ENCODE results near the gene CTIF. TPM values are rescaled to one million over a fixed set of nuclear protein-coding genes. Genes with fewer than 3 reads are reported as not detected.

Gene CTIF
- total and polyA plus RNA-seq, 4 donors = 10.6 to 26.7 (median 12.3) TPM

DNA sequence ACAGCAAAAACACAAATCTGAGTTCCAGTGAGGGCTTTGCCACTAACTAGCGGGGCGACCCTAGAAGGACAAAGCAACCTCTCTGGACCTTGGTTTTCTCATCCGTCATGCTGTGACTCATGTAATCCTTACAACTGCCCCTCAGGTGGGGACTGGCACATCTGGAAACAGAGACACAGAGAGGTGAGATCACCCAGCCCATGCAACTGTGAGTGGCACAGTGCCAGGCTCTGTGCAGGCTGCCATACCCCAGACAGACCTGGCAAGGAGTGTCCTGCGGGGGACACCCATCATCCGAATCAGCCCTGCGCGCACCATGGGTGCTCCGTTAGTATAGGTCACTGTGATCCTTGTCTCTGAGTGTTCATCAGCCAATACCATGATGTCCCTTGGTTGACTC is 213.6 kb downstream of the CTIF start (continued):
- TF ChIP-seq HNF4A (conservative IDR thresholded peaks at IDR 0.05) (no peak), HNF4G (IDR thresholded peaks at IDR 0.05) (no peak), FOXA1 (IDR thresholded peaks at IDR 0.05) (no peak), EGR1 (IDR thresholded peaks at IDR 0.05; ENCODE audit: low read depth in 2 of 2) (no peak)
- TF ChIP-seq, protein P1, sequence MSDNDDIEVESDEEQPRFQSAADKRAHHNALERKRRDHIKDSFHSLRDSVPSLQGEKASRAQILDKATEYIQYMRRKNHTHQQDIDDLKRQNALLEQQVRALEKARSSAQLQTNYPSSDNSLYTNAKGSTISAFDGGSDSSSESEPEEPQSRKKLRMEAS (IDR thresholded peaks at IDR 0.05) = no peak

DNA sequence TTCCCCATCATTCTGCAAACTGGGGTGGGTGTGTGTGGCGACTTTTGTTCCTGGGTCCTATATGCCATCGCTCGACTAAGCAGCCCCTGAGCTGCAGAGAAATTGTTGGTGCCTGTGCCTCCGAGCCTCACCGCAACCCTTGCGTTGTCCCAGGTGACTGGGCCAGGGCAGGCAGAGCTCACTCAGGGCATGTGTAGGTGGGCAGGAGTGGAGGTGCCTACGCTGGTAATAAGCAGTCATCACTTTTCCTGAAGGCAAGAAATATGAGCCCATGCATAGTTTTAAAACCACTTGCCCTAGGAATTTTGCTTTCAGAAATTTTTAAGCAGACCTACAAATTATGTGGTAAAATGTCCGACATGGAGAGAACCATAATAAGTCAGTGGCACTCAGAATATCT is 214.1 kb downstream of the CTIF start:
- no peak for DNase-seq (ENCODE audit: low spot score)

DNA sequence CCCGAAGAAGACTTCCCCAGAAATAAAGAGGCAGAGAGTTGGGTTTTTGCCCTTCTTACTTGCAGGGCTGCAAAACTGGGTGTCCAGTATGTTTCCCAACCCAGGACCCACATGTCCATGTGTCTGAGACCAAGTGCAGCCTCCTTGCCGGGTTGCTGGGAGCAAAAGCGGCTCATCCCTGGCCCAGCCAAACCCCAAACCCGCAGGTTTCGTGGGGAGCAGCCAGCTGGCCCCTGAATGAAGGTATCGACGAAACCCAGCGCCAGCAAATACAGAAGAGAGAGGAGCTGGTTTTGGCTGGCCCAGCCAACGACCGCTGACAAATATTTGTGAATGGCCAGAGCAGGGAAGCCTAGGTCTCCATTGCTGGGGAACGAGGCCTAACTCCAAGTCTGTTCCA is 214.9 kb downstream of the CTIF start:
- TF ChIP-seq, protein P1 (IDR thresholded peaks at IDR 0.05) = no peak
- TF ChIP-seq TAF1 (conservative IDR thresholded peaks at IDR 0.05) (no peak), SP1 (IDR thresholded peaks at IDR 0.05) (no peak), EGR1 (IDR thresholded peaks at IDR 0.05; ENCODE audit: low read depth in 2 of 2) (no peak), JUND (IDR thresholded peaks at IDR 0.05) (no peak), NR2F2 (IDR thresholded peaks at IDR 0.05) (no peak), RAD21 (IDR thresholded peaks at IDR 0.05) (no peak), RXRA (IDR thresholded peaks at IDR 0.05) (no peak)
- TF ChIP-seq, protein P2, sequence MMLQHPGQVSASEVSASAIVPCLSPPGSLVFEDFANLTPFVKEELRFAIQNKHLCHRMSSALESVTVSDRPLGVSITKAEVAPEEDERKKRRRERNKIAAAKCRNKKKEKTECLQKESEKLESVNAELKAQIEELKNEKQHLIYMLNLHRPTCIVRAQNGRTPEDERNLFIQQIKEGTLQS (IDR thresholded peaks at IDR 0.05) = no peak
- TF ChIP-seq, protein P3, sequence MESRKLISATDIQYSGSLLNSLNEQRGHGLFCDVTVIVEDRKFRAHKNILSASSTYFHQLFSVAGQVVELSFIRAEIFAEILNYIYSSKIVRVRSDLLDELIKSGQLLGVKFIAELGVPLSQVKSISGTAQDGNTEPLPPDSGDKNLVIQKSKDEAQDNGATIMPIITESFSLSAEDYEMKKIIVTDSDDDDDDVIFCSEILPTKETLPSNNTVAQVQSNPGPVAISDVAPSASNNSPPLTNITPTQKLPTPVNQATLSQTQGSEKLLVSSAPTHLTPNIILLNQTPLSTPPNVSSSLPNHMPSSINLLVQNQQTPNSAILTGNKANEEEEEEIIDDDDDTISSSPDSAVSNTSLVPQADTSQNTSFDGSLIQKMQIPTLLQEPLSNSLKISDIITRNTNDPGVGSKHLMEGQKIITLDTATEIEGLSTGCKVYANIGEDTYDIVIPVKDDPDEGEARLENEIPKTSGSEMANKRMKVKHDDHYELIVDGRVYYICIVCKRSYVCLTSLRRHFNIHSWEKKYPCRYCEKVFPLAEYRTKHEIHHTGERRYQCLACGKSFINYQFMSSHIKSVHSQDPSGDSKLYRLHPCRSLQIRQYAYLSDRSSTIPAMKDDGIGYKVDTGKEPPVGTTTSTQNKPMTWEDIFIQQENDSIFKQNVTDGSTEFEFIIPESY (IDR thresholded peaks at IDR 0.05) = no peak
- TF ChIP-seq, protein P4, sequence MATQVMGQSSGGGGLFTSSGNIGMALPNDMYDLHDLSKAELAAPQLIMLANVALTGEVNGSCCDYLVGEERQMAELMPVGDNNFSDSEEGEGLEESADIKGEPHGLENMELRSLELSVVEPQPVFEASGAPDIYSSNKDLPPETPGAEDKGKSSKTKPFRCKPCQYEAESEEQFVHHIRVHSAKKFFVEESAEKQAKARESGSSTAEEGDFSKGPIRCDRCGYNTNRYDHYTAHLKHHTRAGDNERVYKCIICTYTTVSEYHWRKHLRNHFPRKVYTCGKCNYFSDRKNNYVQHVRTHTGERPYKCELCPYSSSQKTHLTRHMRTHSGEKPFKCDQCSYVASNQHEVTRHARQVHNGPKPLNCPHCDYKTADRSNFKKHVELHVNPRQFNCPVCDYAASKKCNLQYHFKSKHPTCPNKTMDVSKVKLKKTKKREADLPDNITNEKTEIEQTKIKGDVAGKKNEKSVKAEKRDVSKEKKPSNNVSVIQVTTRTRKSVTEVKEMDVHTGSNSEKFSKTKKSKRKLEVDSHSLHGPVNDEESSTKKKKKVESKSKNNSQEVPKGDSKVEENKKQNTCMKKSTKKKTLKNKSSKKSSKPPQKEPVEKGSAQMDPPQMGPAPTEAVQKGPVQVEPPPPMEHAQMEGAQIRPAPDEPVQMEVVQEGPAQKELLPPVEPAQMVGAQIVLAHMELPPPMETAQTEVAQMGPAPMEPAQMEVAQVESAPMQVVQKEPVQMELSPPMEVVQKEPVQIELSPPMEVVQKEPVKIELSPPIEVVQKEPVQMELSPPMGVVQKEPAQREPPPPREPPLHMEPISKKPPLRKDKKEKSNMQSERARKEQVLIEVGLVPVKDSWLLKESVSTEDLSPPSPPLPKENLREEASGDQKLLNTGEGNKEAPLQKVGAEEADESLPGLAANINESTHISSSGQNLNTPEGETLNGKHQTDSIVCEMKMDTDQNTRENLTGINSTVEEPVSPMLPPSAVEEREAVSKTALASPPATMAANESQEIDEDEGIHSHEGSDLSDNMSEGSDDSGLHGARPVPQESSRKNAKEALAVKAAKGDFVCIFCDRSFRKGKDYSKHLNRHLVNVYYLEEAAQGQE (IDR thresholded peaks at IDR 0.05) = no peak
- Histone ChIP-seq H3K36me3 (ENCODE audit: control insufficient read depth in 4 of 4, insufficient read depth in 3 of 4, low read depth in 1 of 4, low read length in 3 of 4) (peaks cover 0 to 6% (median 4%) of the 10 kb centered on the region in 4 donors), H3K27me3 (ENCODE audit: control insufficient read depth in 4 of 4, insufficient read depth in 4 of 4, low read length in 3 of 4) (no peaks in the 10 kb centered on the region), H3K9me3 (ENCODE audit: control insufficient read depth in 4 of 4, low read length in 3 of 4) (no peaks in the 10 kb centered on the region), H3K4me1 (ENCODE audit: control insufficient read depth in 4 of 4, insufficient read depth in 4 of 4, low read length in 3 of 4) (no peaks in the 10 kb centered on the region), H3K9ac (ENCODE audit: low read depth in 1 of 2, low read length in 2 of 2) (no peak overlapping the region), H3K4me3 (ENCODE audit: low read depth in 1 of 3, low read length in 3 of 3) (no peak overlapping the region), H3K27ac (ENCODE audit: low read depth in 1 of 2, low read length in 2 of 2) (no peak overlapping the region)
- no peak for DNase-seq (ENCODE audit: low spot score)
- 75% methylated on average over 11 of the region's 11 CpGs for WGBS

More for the DNA sequence above, 214.1 kb downstream of the CTIF start:
- Histone ChIP-seq H3K27me3 (ENCODE audit: control insufficient read depth in 4 of 4, insufficient read depth in 4 of 4, low read length in 3 of 4) (no peaks in the 10 kb centered on the region), H3K36me3 (ENCODE audit: control insufficient read depth in 4 of 4, insufficient read depth in 3 of 4, low read depth in 1 of 4, low read length in 3 of 4) (peaks cover 0 to 3% (median 2%) of the 10 kb centered on the region in 4 donors), H3K9me3 (ENCODE audit: control insufficient read depth in 4 of 4, low read length in 3 of 4) (no peaks in the 10 kb centered on the region), H3K4me3 (ENCODE audit: low read depth in 1 of 3, low read length in 3 of 3) (no peak overlapping the region), H3K4me1 (ENCODE audit: control insufficient read depth in 4 of 4, insufficient read depth in 4 of 4, low read length in 3 of 4) (no peaks in the 10 kb centered on the region), H3K9ac (ENCODE audit: low read depth in 1 of 2, low read length in 2 of 2) (no peak overlapping the region), H3K27ac (ENCODE audit: low read depth in 1 of 2, low read length in 2 of 2) (no peak overlapping the region)
- 97% methylated on average over 8 of the region's 8 CpGs for WGBS
- TF ChIP-seq FOXA2 (IDR thresholded peaks at IDR 0.05) = no peak
- TF ChIP-seq RXRA (IDR thresholded peaks at IDR 0.05) = no peak
- no peak for TF ChIP-seq SP1 (IDR thresholded peaks at IDR 0.05)
- TF ChIP-seq GABPA (IDR thresholded peaks at IDR 0.05 in 1 of 2, conservative IDR thresholded peaks at IDR 0.05 in 1 of 2) = no peak
- no peak for TF ChIP-seq YY1 (IDR thresholded peaks at IDR 0.05)
- TF ChIP-seq, protein P3 (IDR thresholded peaks at IDR 0.05) = no peak
- TF ChIP-seq RAD21 (IDR thresholded peaks at IDR 0.05) = no peak
- TF ChIP-seq, protein P1 (IDR thresholded peaks at IDR 0.05) = no peak
- no peak for TF ChIP-seq NR2F2 (IDR thresholded peaks at IDR 0.05)
- no peak for TF ChIP-seq EGR1 (IDR thresholded peaks at IDR 0.05; ENCODE audit: low read depth in 2 of 2)

All from liver (tissue), 9 donors.